HFF-Myc (cell line): Measurements from ENCODE around the gene MYO5B.

Experiments
- DNase-seq: peaks from one replicate; pipeline ENCODE4 v3.0.0-alpha.2; 2011; ENCODE audit warnings: low read depth; ENCODE audit errors: extremely low read depth
- H3K4me3 ChIP-seq: replicated peaks from 2 replicates; pipeline ENCODE4 v1.5.1; 2011; ENCODE audit warnings: low read depth, mild to moderate bottlenecking, control low read depth, low read length
- TF ChIP-seq, protein P1 (sequence below): IDR thresholded peaks from 2 replicates; pipeline ENCODE4 v1.5.1; 2012; ENCODE audit warnings: mild to moderate bottlenecking, low read depth, low read length, control low read depth; ENCODE audit errors: missing control alignments

Gene MYO5B

DNA sequence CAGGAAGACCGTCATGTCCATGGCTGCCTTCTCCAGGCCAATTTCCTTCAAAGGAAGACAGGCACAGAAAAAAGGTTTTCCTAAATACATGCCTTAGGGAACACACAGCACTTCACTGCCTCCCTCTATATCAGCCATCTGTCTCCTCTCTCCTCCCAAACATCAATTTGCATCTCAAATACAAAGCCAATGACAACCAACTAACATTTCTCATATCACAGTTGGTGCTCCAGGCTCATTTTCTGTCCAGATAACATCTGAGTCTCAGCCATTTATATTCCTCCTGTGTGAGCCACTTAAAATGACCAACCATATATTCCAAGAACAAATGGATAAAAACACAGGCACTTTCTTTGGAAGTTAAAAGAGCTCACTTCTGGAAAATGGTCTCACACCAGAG, 319.2 kb downstream of the MYO5B start:
- TF ChIP-seq, protein P1, sequence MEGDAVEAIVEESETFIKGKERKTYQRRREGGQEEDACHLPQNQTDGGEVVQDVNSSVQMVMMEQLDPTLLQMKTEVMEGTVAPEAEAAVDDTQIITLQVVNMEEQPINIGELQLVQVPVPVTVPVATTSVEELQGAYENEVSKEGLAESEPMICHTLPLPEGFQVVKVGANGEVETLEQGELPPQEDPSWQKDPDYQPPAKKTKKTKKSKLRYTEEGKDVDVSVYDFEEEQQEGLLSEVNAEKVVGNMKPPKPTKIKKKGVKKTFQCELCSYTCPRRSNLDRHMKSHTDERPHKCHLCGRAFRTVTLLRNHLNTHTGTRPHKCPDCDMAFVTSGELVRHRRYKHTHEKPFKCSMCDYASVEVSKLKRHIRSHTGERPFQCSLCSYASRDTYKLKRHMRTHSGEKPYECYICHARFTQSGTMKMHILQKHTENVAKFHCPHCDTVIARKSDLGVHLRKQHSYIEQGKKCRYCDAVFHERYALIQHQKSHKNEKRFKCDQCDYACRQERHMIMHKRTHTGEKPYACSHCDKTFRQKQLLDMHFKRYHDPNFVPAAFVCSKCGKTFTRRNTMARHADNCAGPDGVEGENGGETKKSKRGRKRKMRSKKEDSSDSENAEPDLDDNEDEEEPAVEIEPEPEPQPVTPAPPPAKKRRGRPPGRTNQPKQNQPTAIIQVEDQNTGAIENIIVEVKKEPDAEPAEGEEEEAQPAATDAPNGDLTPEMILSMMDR = no peak
- DNase-seq = no peak
- H3K4me3 ChIP-seq = no peak overlapping the region

DNA sequence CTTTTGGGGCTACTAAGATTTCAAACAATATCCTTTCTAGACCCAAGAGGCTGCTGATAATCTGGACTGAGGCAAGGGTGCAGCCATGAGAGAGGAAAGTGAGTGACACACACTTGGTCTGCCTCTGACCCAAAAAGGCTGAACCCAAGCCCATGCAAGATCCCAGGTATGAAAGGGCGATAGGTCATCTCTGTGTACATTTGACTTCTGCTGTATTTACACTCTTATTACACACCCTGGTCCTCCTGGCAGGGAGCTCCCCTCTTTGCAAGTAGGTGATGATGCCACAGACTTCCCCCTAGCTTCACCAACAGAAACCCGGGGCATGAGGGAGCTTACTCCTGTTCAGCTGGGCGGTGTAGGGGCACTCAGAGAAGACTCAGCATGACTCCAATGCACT, 319.8 kb downstream of the MYO5B start:
- DNase-seq = no peak
- TF ChIP-seq, protein P1 = no peak
- H3K4me3 ChIP-seq = no peak overlapping the region

DNA sequence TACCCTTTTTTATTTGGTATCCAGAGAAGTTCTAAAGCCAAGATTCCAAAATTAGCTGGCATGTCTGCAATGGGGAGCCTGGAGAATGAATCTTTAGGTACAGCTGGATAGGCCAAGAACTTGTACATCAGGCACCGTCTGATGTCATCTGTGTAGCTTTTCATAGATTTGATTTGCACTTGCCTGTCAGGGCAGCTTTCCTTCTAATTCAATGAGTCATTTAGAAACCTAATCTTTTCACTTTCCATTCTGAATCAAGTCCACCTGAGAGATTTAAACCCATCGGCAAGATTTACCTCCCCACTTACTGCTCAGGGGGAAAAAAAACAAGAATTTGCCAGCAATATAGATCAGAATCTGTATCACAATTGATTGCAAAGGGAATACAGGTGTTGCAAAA, 320.7 kb downstream of the MYO5B start:
- TF ChIP-seq, protein P1 = no peak
- H3K4me3 ChIP-seq = no peak overlapping the region
- no peak for DNase-seq

DNA sequence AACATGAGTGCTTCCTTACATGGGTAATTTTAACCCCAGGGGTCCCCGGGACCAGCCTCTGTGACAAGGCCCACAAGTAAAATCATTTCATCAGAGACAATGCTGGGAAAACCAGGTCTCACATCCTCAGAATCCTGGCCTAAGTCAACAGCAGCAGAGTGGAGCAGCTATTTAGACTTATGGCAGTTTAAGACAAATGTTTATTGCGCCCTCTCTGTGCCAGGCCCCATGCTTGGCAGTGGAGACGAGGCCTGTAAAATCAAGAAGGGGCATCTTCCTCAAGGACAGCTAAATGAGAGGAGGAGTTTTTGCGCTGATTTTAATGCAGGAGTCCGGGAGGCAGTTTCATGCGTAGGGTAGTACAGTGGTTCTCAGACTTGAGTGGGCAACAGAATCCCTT, 325.6 kb downstream of the MYO5B start:
- TF ChIP-seq, protein P1 = no peak
- no peak overlapping the region for H3K4me3 ChIP-seq
- DNase-seq = no peak

DNA sequence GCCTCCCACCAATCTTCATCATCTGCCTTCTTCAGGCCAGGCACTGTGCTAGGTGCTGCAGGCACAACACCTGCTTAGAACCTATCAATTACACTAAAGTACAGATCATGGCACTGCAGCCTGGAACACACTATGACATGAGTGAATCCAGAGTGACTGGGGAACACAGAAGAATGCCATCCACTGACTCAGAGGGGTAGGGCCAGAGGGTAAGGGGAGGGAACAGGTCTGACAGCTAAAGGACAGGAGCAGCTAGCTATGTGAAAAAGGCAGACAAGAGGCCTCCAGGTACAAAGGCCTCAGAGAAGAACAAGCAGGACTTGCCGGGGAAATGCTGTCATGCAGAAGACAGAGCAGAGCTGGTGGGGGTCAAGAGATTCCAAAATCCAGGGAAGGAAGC, 328.3 kb downstream of the MYO5B start:
- no peak overlapping the region for H3K4me3 ChIP-seq
- TF ChIP-seq, protein P1 = no peak

DNA sequence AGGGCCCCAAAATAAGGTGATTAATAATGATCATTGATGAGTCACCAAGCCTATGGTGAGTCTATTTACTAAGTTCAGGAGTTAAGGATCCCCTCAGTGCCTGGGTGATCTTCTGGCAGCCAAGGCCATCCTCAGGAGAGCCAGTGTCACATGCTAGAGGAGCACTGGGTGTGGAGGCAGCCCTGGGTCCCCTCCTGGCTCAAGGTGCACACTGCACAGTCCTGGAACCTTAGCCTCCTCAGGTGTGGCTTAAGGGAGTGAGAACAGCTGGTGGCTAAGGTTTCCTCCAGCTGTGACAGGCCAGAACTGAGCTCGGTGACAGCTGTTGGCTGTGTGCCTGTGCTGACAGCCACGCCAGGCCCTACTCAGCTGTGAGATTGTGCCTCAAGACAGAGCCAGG, 329.5 kb downstream of the MYO5B start:
- TF ChIP-seq, protein P1 = no peak
- no peak overlapping the region for H3K4me3 ChIP-seq
- no peak for DNase-seq

More for the DNA sequence above, 328.3 kb downstream of the MYO5B start:
- DNase-seq = no peak
